Tibial nerve (tissue), 4 donors: Measurements from ENCODE around the gene FBXO46. TPM values are rescaled to one million over a fixed set of nuclear protein-coding genes. Genes with fewer than 3 reads are reported as not detected.

Experiments used
- DNase-seq, 2 donors: peaks; one replicate each; pipeline ENCODE4 v3.0.0-alpha.2; 2019; ENCODE audit warnings: low spot score in 2 of 2
- H3K27ac ChIP-seq, 4 donors: fragments of 200-600 bp; sonication (generic) in 3 of 4; one replicate each; pipeline ENCODE4 v1.5.1; 2017 to 2019; ENCODE audit warnings: mild to moderate bottlenecking in 1 of 4
- H3K27me3 ChIP-seq, 2 donors: fragments of 200-600 bp; sonication (generic) in 1 of 2; one replicate each; pipeline versions ENCODE4 v1.5.1 to v1.6.0; 2017 to 2019
- H3K36me3 ChIP-seq, 3 donors: fragments of 200-600 bp; sonication (generic); one replicate each; pipeline ENCODE4 v1.5.1; 2018 to 2019
- H3K4me1 ChIP-seq, 4 donors: fragments of 200-600 bp; sonication (generic) in 3 of 4; one replicate each; pipeline ENCODE4 v1.5.1; 2017 to 2019
- H3K4me3 ChIP-seq, 4 donors: fragments of 200-600 bp; sonication (generic) in 3 of 4; one replicate each; pipeline ENCODE4 v1.5.1; 2017 to 2019; ENCODE audit warnings: mild to moderate bottlenecking in 1 of 4, moderate library complexity in 1 of 4
- H3K9me3 ChIP-seq, 4 donors: fragments of 200-600 bp; sonication (generic) in 3 of 4; one replicate each; pipeline ENCODE4 v1.5.1; 2017 to 2019
- EP300 ChIP-seq, 2 donors: sonication (generic); formaldehyde crosslinking; IDR thresholded peaks; one replicate each; pipeline ENCODE4 v1.6.1; 2017; ENCODE audit warnings: antibody characterized with exemption in 2 of 2, mild to moderate bottlenecking in 1 of 2
- POLR2A ChIP-seq, 2 donors: fragments of 450-650 bp; IDR thresholded peaks; one replicate each; pipeline ENCODE4 v1.6.1; 2017; ENCODE audit warnings: antibody characterized with exemption in 2 of 2, mild to moderate bottlenecking in 2 of 2, moderate library complexity in 2 of 2
- WGBS, 2 donors: methylation state at CpG; one replicate each; pipeline ENCODE4 v1.1.5; 2018; 5-methylcytosine and 5-hydroxymethylcytosine counted together
- total RNA-seq, 4 donors: library from RNA; depleted of rRNA; stranded (reverse); fragments of >200 nt; gene quantifications; one replicate each; pipeline ENCODE4 v1.1.0, GENCODE V29; 2016
- TF ChIP-seq, protein P1 (sequence below), 5 experiments: fragments of 200-600 bp in 3 of 5; fragments of 450-650 bp in 2 of 5; sonication (generic) in 3 of 5; IDR thresholded peaks; one replicate each; pipeline ENCODE4 v1.5.1; 2016 to 2019; ENCODE audit warnings: antibody characterized with exemption in 5 of 5, mild to moderate bottlenecking in 3 of 5, moderate library complexity in 2 of 5

Gene FBXO46
- total RNA-seq, 4 donors from 2014 or later, result 9.8 to 15.9 (median 13.7) TPM

- TF ChIP-seq POLR2A (IDR thresholded peaks at IDR 0.05) (no peak), EP300 (IDR thresholded peaks at IDR 0.05) (no peak)
- TF ChIP-seq, protein P1, sequence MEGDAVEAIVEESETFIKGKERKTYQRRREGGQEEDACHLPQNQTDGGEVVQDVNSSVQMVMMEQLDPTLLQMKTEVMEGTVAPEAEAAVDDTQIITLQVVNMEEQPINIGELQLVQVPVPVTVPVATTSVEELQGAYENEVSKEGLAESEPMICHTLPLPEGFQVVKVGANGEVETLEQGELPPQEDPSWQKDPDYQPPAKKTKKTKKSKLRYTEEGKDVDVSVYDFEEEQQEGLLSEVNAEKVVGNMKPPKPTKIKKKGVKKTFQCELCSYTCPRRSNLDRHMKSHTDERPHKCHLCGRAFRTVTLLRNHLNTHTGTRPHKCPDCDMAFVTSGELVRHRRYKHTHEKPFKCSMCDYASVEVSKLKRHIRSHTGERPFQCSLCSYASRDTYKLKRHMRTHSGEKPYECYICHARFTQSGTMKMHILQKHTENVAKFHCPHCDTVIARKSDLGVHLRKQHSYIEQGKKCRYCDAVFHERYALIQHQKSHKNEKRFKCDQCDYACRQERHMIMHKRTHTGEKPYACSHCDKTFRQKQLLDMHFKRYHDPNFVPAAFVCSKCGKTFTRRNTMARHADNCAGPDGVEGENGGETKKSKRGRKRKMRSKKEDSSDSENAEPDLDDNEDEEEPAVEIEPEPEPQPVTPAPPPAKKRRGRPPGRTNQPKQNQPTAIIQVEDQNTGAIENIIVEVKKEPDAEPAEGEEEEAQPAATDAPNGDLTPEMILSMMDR (IDR thresholded peaks at IDR 0.05), result no peak
- H3K9me3 ChIP-seq, result no peaks in the 10 kb centered on the region
- H3K27me3 ChIP-seq, result no peaks in the 10 kb centered on the region
- no peaks in the 10 kb centered on the region for H3K4me1 ChIP-seq
- no peak overlapping the region for H3K4me3 ChIP-seq
- WGBS, 2 donors, result 60 to 80% methylated on average over 6 to 7 of the region's 7 CpGs
- H3K36me3 ChIP-seq, result peaks cover 0 to 53% (median 6%) of the 10 kb centered on the region in 3 donors
- no peak for DNase-seq
- H3K27ac ChIP-seq, result no peak overlapping the region
Measured at GRCh38 chr19:45701676-45702075, 29.0 kb downstream of the FBXO46 start.

GRCh38 chr19:45693106-45693788, 37.4 kb downstream of the FBXO46 start:
- H3K4me3 ChIP-seq, result peak overlapping the region; percentile 60 to 86 (median 73)
- H3K4me1 ChIP-seq, result peaks cover 0 to 33% (median 10%) of the 10 kb centered on the region in 4 donors
- peak overlapping the region; percentile 82 to 95 (median 92) for H3K27ac ChIP-seq
- H3K36me3 ChIP-seq, result peaks cover 0 to 39% (median 2%) of the 10 kb centered on the region in 3 donors
- 1 to 2% methylated on average over 20 to 22 of the region's 22 CpGs for WGBS, 2 donors
- H3K27me3 ChIP-seq, result no peaks in the 10 kb centered on the region
- peak; percentile 70 to 85 for DNase-seq
- no peaks in the 10 kb centered on the region for H3K9me3 ChIP-seq
- TF ChIP-seq, protein P1 (IDR thresholded peaks at IDR 0.05), result peak; percentile 81 to 89 (median 86)
- no peak for TF ChIP-seq EP300 (IDR thresholded peaks at IDR 0.05)
- TF ChIP-seq POLR2A (IDR thresholded peaks at IDR 0.05), result no peak

GRCh38 chr19:45692187-45693105, 38.2 kb downstream of the FBXO46 start, which contains the start of gene QPCTL:
TSS of gene QPCTL (plus strand) at chr19:45692666. CDS start at chr19:45692704, 38 bp downstream.
- DNase-seq, result peak; percentile 94 to 95
- Histone ChIP-seq H3K4me1 (peaks cover 0 to 33% (median 10%) of the 10 kb centered on the region in 4 donors), H3K36me3 (peaks cover 4 to 44% (median 10%) of the 10 kb centered on the region in 3 donors), H3K4me3 (peak within 1 kb of the TSS; percentile 60 to 86 (median 73)), H3K27me3 (no peaks in the 10 kb centered on the region), H3K27ac (peak within 1 kb of the TSS; percentile 82 to 95 (median 92)), H3K9me3 (no peaks in the 10 kb centered on the region)
- 0 to 1% methylated on average over 50 to 61 of the region's 70 CpGs for WGBS, 2 donors
- TF ChIP-seq, protein P1 (IDR thresholded peaks at IDR 0.05), result peak in 1 of 5 experiments; percentile 14
- peak; percentile 75 to 80 for TF ChIP-seq EP300 (IDR thresholded peaks at IDR 0.05)
- peak; percentile 43 to 78 for TF ChIP-seq POLR2A (IDR thresholded peaks at IDR 0.05)

- H3K4me3 ChIP-seq, result peak within 1 kb of the TSS; percentile 60 to 86 (median 73)
- TF ChIP-seq, protein P1 (IDR thresholded peaks at IDR 0.05), result no peak
- TF ChIP-seq EP300 (IDR thresholded peaks at IDR 0.05), result peak in 1 of 2 donors; percentile 89
- peak; percentile 44 to 80 for TF ChIP-seq POLR2A (IDR thresholded peaks at IDR 0.05)
- no peaks in the 10 kb centered on the region for H3K27me3 ChIP-seq
- peak; percentile 89 to 93 for DNase-seq
- WGBS, 2 donors, result 0% methylated on average over 26 to 36 of the region's 36 CpGs
- H3K36me3 ChIP-seq, result peaks cover 4 to 46% (median 15%) of the 10 kb centered on the region in 3 donors
- H3K4me1 ChIP-seq, result peaks cover 0 to 33% (median 10%) of the 10 kb centered on the region in 4 donors
- H3K27ac ChIP-seq, result peak within 1 kb of the TSS; percentile 82 to 95 (median 92)
- no peaks in the 10 kb centered on the region for H3K9me3 ChIP-seq
Measured at GRCh38 chr19:45691516-45692186, 39.0 kb downstream of the FBXO46 start, which contains the start of gene SNRPD2. TSS of gene SNRPD2 (minus strand) at chr19:45691953. CDS start at chr19:45691888, 65 bp downstream.
